BLaER1 (cell line): Measurements from ENCODE around the gene EHD1.

Experiments
- H3K27ac ChIP-seq: shearing (Covaris generic); formaldehyde crosslinking; 2 replicates; pipeline ENCODE4 v1.8.1; 2022
- H3K27me3 ChIP-seq: shearing (Covaris generic); formaldehyde crosslinking; 2 replicates; pipeline ENCODE4 v1.8.1; 2022
- H3K36me3 ChIP-seq: shearing (Covaris generic); formaldehyde crosslinking; 2 replicates; pipeline ENCODE4 v1.8.1; 2022
- H3K4me1 ChIP-seq: shearing (Covaris generic); formaldehyde crosslinking; 2 replicates; pipeline ENCODE4 v1.8.1; 2022
- H3K4me2 ChIP-seq: shearing (Covaris generic); formaldehyde crosslinking; 2 replicates; pipeline ENCODE4 v1.8.1; 2022
- H3K4me3 ChIP-seq: shearing (Covaris generic); formaldehyde crosslinking; 2 replicates; pipeline ENCODE4 v1.8.1; 2022
- H3K9ac ChIP-seq: shearing (Covaris generic); formaldehyde crosslinking; 2 replicates; pipeline ENCODE4 v1.8.1; 2022
- H3K9me3 ChIP-seq: shearing (Covaris generic); formaldehyde crosslinking; 2 replicates; pipeline ENCODE4 v1.8.1; 2022
- H4K20me1 ChIP-seq: shearing (Covaris generic); formaldehyde crosslinking; 2 replicates; pipeline ENCODE4 v1.8.1; 2022
- Cebpa-rat ChIP-seq: shearing (Covaris generic); IDR thresholded peaks from 2 replicates; pipeline ENCODE4 v1.8.1; 2022

EHD1 gene

DNA sequence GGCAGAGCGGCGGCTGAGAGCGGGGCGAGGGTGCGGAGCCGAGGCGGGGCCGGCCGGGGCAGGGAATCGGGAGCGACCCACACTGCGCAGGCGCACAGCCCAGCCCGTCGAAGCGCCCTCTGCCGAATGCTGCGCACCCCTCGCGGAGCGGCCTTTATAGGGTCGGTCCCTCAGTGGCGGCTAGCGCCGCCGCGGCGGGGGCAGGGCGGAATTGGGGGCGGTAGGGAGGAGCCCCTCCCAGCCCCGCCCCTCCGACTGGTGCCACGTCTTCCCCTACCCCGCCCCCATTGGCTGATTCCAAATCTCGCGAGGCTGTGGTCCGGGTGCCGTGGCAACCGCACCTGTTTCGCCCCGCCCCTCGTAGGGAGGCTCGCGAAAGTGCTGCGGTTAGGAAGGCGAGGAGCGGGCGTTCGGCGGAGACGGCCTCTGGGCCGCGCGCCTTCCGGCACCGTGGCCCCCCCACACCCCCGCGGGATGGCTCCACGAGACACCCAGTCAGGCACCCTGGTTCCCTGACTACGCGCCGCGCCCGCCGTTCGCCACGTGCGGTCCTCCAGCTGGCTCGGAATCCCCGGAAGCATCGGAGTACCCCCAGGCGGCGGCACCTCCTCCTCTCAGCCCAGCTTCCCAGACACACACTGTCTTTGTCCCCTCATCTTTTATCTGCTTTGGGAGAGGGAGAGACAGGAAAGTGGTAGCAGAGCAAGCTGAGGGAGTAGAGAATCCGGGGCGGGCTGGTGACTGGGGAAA, at the start of gene EHD1:
TSS of gene EHD1 (minus strand) at position 128 of the 750 bp plus-strand sequence. CDS start 157 bp downstream, outside the sequence.
- no peaks in the 10 kb centered on the region for H3K27me3 ChIP-seq
- no peak for TF ChIP-seq Cebpa-rat
- H4K20me1 ChIP-seq: peaks cover 44% of the 10 kb centered on the region
- peak within 1 kb of the TSS; percentile 95 for H3K4me3 ChIP-seq
- peaks cover 82% of the 10 kb centered on the region for H3K4me1 ChIP-seq
- peak within 1 kb of the TSS; percentile 99 for H3K4me2 ChIP-seq
- peaks cover 10% of the 10 kb centered on the region; the same call in 1 of the 2 replicates for H3K36me3 ChIP-seq
- H3K27ac ChIP-seq: peak within 1 kb of the TSS; percentile 95
- peak within 1 kb of the TSS; percentile 90 for H3K9ac ChIP-seq
- no peaks in the 10 kb centered on the region for H3K9me3 ChIP-seq

GRCh38 chr11:64926689-64927088, 48.3 kb upstream of the EHD1 start:
- H3K27ac ChIP-seq: no peak overlapping the region
- H3K9ac ChIP-seq: no peak overlapping the region
- H3K9me3 ChIP-seq: no peaks in the 10 kb centered on the region
- H3K4me3 ChIP-seq: no peak overlapping the region
- no peaks in the 10 kb centered on the region for H4K20me1 ChIP-seq
- peaks cover 6% of the 10 kb centered on the region; the same call in 1 of the 2 replicates for H3K27me3 ChIP-seq
- H3K36me3 ChIP-seq: peaks cover 45% of the 10 kb centered on the region
- no peak overlapping the region for H3K4me2 ChIP-seq
- TF ChIP-seq Cebpa-rat: no peak
- peaks cover 39% of the 10 kb centered on the region for H3K4me1 ChIP-seq

DNA sequence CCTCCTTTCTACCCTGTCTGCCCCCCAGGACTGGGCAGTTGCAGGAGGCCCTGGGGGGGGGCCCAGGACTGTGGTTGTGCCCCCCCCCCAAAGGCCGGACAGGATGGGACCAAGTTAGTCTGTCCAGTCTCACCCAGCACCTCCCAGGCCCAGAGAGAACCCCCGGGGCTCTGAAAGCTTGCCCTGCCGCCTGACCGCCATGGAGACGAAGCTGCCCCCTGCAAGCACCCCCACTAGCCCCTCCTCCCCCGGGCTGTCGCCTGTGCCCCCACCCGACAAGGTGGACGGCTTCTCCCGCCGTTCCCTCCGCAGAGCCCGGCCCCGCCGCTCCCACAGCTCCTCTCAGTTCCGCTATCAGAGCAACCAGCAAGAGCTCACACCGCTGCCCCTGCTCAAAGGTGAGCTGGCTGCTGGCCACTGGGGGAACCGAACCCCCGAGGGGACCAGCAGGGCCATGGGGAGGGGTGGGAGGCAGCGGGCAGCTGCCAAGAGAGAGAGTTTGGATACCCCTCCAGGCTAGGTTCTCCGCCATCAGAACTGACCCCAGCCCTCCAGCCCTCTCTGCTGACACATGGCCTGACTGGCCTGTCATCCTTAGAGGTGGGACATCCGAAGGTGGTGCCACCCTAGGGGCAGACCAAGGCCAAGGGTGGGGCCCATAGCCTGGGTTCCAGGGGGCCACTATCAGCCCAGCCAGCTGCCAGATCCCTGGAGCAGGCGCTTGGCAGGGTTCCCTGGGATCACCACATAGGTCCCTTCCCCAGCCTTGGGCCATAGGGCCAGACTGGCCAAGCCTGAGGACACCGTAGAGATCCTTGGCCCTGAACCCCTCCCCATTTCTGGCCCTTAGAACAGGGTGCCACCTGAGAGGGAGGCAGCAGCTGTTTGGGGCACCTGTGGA, 47.4 kb upstream of the EHD1 start:
- Histone ChIP-seq H3K4me2 (peak overlapping the region; percentile 94), H3K36me3 (peaks cover 36% of the 10 kb centered on the region), H3K27ac (no peak overlapping the region), H3K4me3 (peak overlapping the region; percentile 82), H3K9me3 (no peaks in the 10 kb centered on the region), H3K9ac (peak overlapping the region; percentile 82), H4K20me1 (no peaks in the 10 kb centered on the region), H3K4me1 (peaks cover 48% of the 10 kb centered on the region), H3K27me3 (peaks cover 6% of the 10 kb centered on the region; the same call in 1 of the 2 replicates)
- no peak for TF ChIP-seq Cebpa-rat

DNA sequence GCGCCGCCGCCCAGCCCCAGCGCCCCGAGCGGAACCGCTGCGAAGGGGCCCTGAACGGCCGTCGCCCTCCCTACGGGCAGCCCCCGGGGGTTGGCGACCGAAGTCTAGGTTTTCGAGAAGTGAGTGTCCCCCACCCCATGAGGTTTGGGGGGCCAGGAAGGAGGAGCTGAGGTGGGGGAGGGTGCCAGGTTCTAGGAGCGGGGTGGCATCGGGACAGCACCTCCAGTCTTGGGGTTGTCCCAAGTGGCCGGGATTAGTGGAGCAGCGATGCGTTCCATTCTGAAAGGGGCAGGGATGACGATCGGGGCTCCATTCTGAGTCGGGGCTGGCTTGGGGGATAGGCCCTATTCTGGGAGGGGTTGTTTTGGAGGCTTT, 46.5 kb upstream of the EHD1 start:
- Histone ChIP-seq H3K27me3 (peaks cover 6% of the 10 kb centered on the region; the same call in 1 of the 2 replicates), H3K4me3 (peak overlapping the region; percentile 82), H3K9me3 (no peaks in the 10 kb centered on the region), H3K4me2 (peak overlapping the region; percentile 94), H3K27ac (peak overlapping the region; percentile 78), H4K20me1 (no peaks in the 10 kb centered on the region), H3K36me3 (peaks cover 28% of the 10 kb centered on the region; the same call in 1 of the 2 replicates), H3K4me1 (peaks cover 57% of the 10 kb centered on the region), H3K9ac (peak overlapping the region; percentile 82)
- TF ChIP-seq Cebpa-rat: no peak

GRCh38 chr11:64923944-64924909, 45.8 kb upstream of the EHD1 start, which contains the start of gene PPP2R5B:
PPP2R5B (plus strand) TSS chr11:64924689; CDS start chr11:64925735, 1,046 bp downstream.
- Histone ChIP-seq H3K9me3 (no peaks in the 10 kb centered on the region), H4K20me1 (no peaks in the 10 kb centered on the region), H3K4me3 (peak within 1 kb of the TSS; percentile 82), H3K4me2 (peak within 1 kb of the TSS; percentile 94), H3K9ac (peak within 1 kb of the TSS; percentile 82), H3K27me3 (peaks cover 6% of the 10 kb centered on the region; the same call in 1 of the 2 replicates), H3K27ac (peak within 1 kb of the TSS; percentile 78), H3K4me1 (peaks cover 64% of the 10 kb centered on the region), H3K36me3 (peaks cover 22% of the 10 kb centered on the region; the same call in 1 of the 2 replicates)
- no peak for TF ChIP-seq Cebpa-rat

GRCh38 chr11:64923151-64923661, 44.8 kb upstream of the EHD1 start:
- peak overlapping the region; percentile 94 for H3K4me2 ChIP-seq
- peaks cover 15% of the 10 kb centered on the region; the same call in 1 of the 2 replicates for H3K36me3 ChIP-seq
- H4K20me1 ChIP-seq: no peaks in the 10 kb centered on the region
- no peak for TF ChIP-seq Cebpa-rat
- H3K4me1 ChIP-seq: peaks cover 74% of the 10 kb centered on the region
- no peaks in the 10 kb centered on the region for H3K9me3 ChIP-seq
- no peak overlapping the region for H3K9ac ChIP-seq
- H3K4me3 ChIP-seq: no peak overlapping the region
- H3K27me3 ChIP-seq: peaks cover 6% of the 10 kb centered on the region; the same call in 1 of the 2 replicates
- H3K27ac ChIP-seq: peak overlapping the region; percentile 78

- no peaks in the 10 kb centered on the region for H3K9me3 ChIP-seq
- H3K9ac ChIP-seq: 0 out of 2 replicates have a peak overlapping the region, but pooled peaks have one; percentile 66
- H3K4me2 ChIP-seq: peak overlapping the region; percentile 90
- H4K20me1 ChIP-seq: peaks cover 6% of the 10 kb centered on the region; the same call in 1 of the 2 replicates
- H3K27ac ChIP-seq: peak overlapping the region; percentile 79
- H3K4me3 ChIP-seq: no peak overlapping the region
- TF ChIP-seq Cebpa-rat: no peak
- H3K4me1 ChIP-seq: peaks cover 82% of the 10 kb centered on the region
- H3K27me3 ChIP-seq: peaks cover 6% of the 10 kb centered on the region; the same call in 1 of the 2 replicates
- peaks cover under 1% of the 10 kb centered on the region; the same call in 1 of the 2 replicates for H3K36me3 ChIP-seq
These were observed 43.0 kb upstream of the EHD1 start for GRCh38 chr11:64921384-64921783.

DNA sequence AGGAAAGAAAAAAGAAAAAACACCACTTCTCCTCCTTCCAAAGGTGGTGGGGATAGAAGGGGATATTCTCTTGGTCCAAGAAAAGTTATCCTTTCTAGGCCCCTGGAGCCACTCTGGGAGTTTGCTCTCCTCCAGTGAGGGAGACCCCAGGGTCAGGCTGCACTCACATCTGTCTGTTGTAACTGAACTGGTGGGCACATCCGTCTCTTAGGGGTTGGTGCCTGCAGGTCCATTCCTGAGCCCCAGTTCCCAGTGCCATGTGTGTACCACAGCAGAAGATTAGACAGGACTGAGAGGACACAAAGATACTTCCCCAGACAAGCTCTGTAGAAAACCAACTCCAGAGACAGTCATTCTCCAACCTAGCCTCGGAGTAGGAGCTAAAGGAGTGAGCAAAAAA, 41.7 kb upstream of the EHD1 start:
- Histone ChIP-seq H3K9me3 (no peaks in the 10 kb centered on the region), H4K20me1 (peaks cover 18% of the 10 kb centered on the region; the same call in 1 of the 2 replicates), H3K36me3 (no peaks in the 10 kb centered on the region), H3K4me1 (peaks cover 83% of the 10 kb centered on the region), H3K9ac (peak overlapping the region; percentile 66), H3K27me3 (peaks cover 3% of the 10 kb centered on the region; the same call in 1 of the 2 replicates), H3K4me3 (peak overlapping the region; percentile 48), H3K4me2 (peak overlapping the region; percentile 90), H3K27ac (peak overlapping the region; percentile 79)
- TF ChIP-seq Cebpa-rat: no peak
